HG03575 (cell line): Measurements from ENCODE around the gene HEXD.

Experiments used
- ATAC-seq: cut with Tn5 transposase; IDR thresholded peaks from one replicate; pipeline ENCODE4 v1.9.1; 2021; ENCODE audit not compliant: unreplicated experiment, insufficient number of reproducible peaks, low FRiP score; ENCODE audit errors: extremely low read depth

The HEXD gene

GRCh38 chr17:82436601-82437324, 18.6 kb downstream of the HEXD start:
- no peak for ATAC-seq

GRCh38 chr17:82437325-82437668, 19.1 kb downstream of the HEXD start:
- no peak for ATAC-seq

- ATAC-seq: no peak
Observed at GRCh38 chr17:82438401-82439193, 20.4 kb downstream of the HEXD start.

GRCh38 chr17:82439194-82439828, 21.2 kb downstream of the HEXD start:
- ATAC-seq: no peak

- no peak for ATAC-seq
Observed at GRCh38 chr17:82439829-82440365, 21.8 kb downstream of the HEXD start.

- ATAC-seq: no peak
Observed at GRCh38 chr17:82440469-82440981, 22.4 kb downstream of the HEXD start.

- no peak for ATAC-seq
Observed at GRCh38 chr17:82440991-82441627, 23.0 kb downstream of the HEXD start.

GRCh38 chr17:82441691-82442487, 23.7 kb downstream of the HEXD start:
- no peak for ATAC-seq

- no peak for ATAC-seq
Observed at GRCh38 chr17:82442643-82443464, 24.7 kb downstream of the HEXD start.

GRCh38 chr17:82443465-82444283, 25.5 kb downstream of the HEXD start:
- ATAC-seq: no peak

GRCh38 chr17:82444284-82444893, 26.2 kb downstream of the HEXD start:
- no peak for ATAC-seq

GRCh38 chr17:82444941-82445521, 26.9 kb downstream of the HEXD start:
- ATAC-seq: no peak

- no peak for ATAC-seq
Observed at GRCh38 chr17:82445542-82445941, 27.4 kb downstream of the HEXD start.

GRCh38 chr17:82446124-82446523, 28.0 kb downstream of the HEXD start:
- ATAC-seq: no peak

- no peak for ATAC-seq
Observed at GRCh38 chr17:82446649-82447048, 28.5 kb downstream of the HEXD start.

- ATAC-seq: no peak
Observed at GRCh38 chr17:82447876-82448275, 29.7 kb downstream of the HEXD start.
